Left lung (tissue), 10 donors: ENCODE results near the gene EXOC5. TPM values are rescaled to one million over a fixed set of nuclear protein-coding genes. Genes with fewer than 3 reads are reported as not detected.
"Not testable (repeated sequence)": the region's sequence is repeated elsewhere in the genome, so short reads cannot be mapped to it uniquely, and the experiment has no call there.

ENCODE experiments used
- ATAC-seq: fragments of 200-7000 bp; cut with Tn5 transposase; one replicate; pipeline ENCODE4 v1.9.1; 2020; ENCODE audit warnings: moderate library complexity
- DNase-seq, 4 donors: peaks; one replicate each; pipeline ENCODE4 v3.0.0-alpha.2; 2013 to 2020
- H3K27ac ChIP-seq, 2 donors: fragments of 200-600 bp; sonication (generic) in 1 of 2; one replicate each; pipeline versions ENCODE4 v1.5.0 to v1.8.0; 2020 to 2021
- H3K27me3 ChIP-seq, 2 donors: fragments of 200-600 bp; sonication (generic) in 1 of 2; one replicate each; pipeline versions ENCODE4 v1.5.0 to v1.8.0; 2020 to 2021
- H3K36me3 ChIP-seq, 2 donors: fragments of 200-600 bp; sonication (generic) in 1 of 2; one replicate each; pipeline versions ENCODE4 v1.5.0 to v1.8.0; 2020 to 2021
- H3K4me1 ChIP-seq, 2 donors: fragments of 200-600 bp; one replicate each; pipeline ENCODE4 v1.8.0; 2021
- H3K4me3 ChIP-seq, 2 donors: fragments of 200-600 bp; sonication (generic) in 1 of 2; one replicate each; pipeline versions ENCODE4 v1.5.0 to v1.8.0; 2020 to 2021; ENCODE audit warnings: mild to moderate bottlenecking in 1 of 2
- H3K9me3 ChIP-seq, 2 donors: fragments of 200-600 bp; sonication (generic) in 1 of 2; one replicate each; pipeline versions ENCODE4 v1.5.0 to v1.8.0; 2020 to 2021
- CTCF ChIP-seq, 2 donors: fragments of 200-600 bp; sonication (generic) in 1 of 2; IDR thresholded peaks; one replicate each; pipeline versions ENCODE4 v1.5.0 to v1.8.0; 2021; ENCODE audit warnings: antibody characterized with exemption in 2 of 2
- intact Hi-C, 2 donors: fragments of 100-400 bp; cut with DNase I; formaldehyde crosslinking; loops; one replicate each; pipeline versions ENCODE4 v1.11.2 to v1.14.2; 2022
- polyA plus RNA-seq, 6 donors: library from polyadenylated mRNA; unstranded; fragments of 120-200 nt; gene quantifications; one replicate each; pipeline ENCODE4 v1.2.1, GENCODE V29; 2013; ENCODE audit not compliant: insufficient read length in 6 of 6
- total RNA-seq, 2 donors: library from RNA; stranded (reverse); fragmentation: NEBNext Ultra II Directional; extraction: Animal tissue kit (Norgen Biotek cat#: 25700); gene quantifications; one replicate each; pipeline ENCODE4 v1.2.1, GENCODE V29; 2021
- donor health status: DM: no; HTN: yes; CAD: no.
- donor health status: DM: no; HTN: no; CAD: no.

The EXOC5 gene
- total and polyA plus RNA-seq, 8 donors = 59.5 to 81.7 (median 75.9) TPM

GRCh38 chr14:57212919-57213318 is 55.8 kb downstream of the EXOC5 start:
- Histone ChIP-seq H3K9me3 (no peaks in the 10 kb centered on the region), H3K27me3 (no peaks in the 10 kb centered on the region), H3K27ac (no peak overlapping the region), H3K4me1 (no peaks in the 10 kb centered on the region), H3K4me3 (no peak overlapping the region), H3K36me3 (peaks cover 0 to 77% of the 10 kb centered on the region in 2 donors)
- no peak for TF ChIP-seq CTCF (IDR thresholded peaks at IDR 0.05)
- no peak for DNase-seq
- peak; percentile 79 for ATAC-seq
- intact Hi-C loops = no loop called here

GRCh38 chr14:57209561-57209960 is 59.1 kb downstream of the EXOC5 start:
- intact Hi-C loops = no loop called here
- no peak for ATAC-seq

GRCh38 chr14:57205938-57206337 is 62.8 kb downstream of the EXOC5 start:
- H3K4me1 ChIP-seq = peaks cover 0 to 3% of the 10 kb centered on the region in 2 donors
- no peak for TF ChIP-seq CTCF (IDR thresholded peaks at IDR 0.05)
- intact Hi-C loops = no loop called here
- no peaks in the 10 kb centered on the region for H3K27me3 ChIP-seq
- H3K4me3 ChIP-seq = no peak overlapping the region
- H3K36me3 ChIP-seq = peaks cover 0 to 21% of the 10 kb centered on the region in 2 donors
- no peak for DNase-seq
- no peak for ATAC-seq
- H3K9me3 ChIP-seq = no peaks in the 10 kb centered on the region
- no peak overlapping the region for H3K27ac ChIP-seq

More at GRCh38 chr14:57209561-57209960, 59.1 kb downstream of the EXOC5 start:
- peaks cover 0 to 57% of the 10 kb centered on the region in 2 donors for H3K36me3 ChIP-seq
- no peak for TF ChIP-seq CTCF (IDR thresholded peaks at IDR 0.05)
- H3K27ac ChIP-seq = no peak overlapping the region
- no peaks in the 10 kb centered on the region for H3K27me3 ChIP-seq
- no peak for DNase-seq
- H3K4me3 ChIP-seq = no peak overlapping the region
- H3K4me1 ChIP-seq = peaks cover 0 to 3% of the 10 kb centered on the region in 2 donors
- no peaks in the 10 kb centered on the region for H3K9me3 ChIP-seq

GRCh38 chr14:57202672-57203071 is 66.0 kb downstream of the EXOC5 start:
- DNase-seq, H3K4me3 ChIP-seq, H3K27me3 ChIP-seq, H3K27ac ChIP-seq, intact Hi-C loops, H3K4me1 ChIP-seq, ATAC-seq, H3K9me3 ChIP-seq, H3K36me3 ChIP-seq: not testable (repeated sequence)
- peak in 1 of 2 donors; percentile 23 for TF ChIP-seq CTCF (IDR thresholded peaks at IDR 0.05)

- no peak for DNase-seq
- H3K4me3 ChIP-seq = no peak overlapping the region
- no peak for ATAC-seq
- H3K9me3 ChIP-seq = no peaks in the 10 kb centered on the region
- H3K36me3 ChIP-seq = no peaks in the 10 kb centered on the region
- H3K4me1 ChIP-seq = no peaks in the 10 kb centered on the region
- H3K27me3 ChIP-seq = no peaks in the 10 kb centered on the region
- no peak overlapping the region for H3K27ac ChIP-seq
- intact Hi-C loops = no loop called here
- TF ChIP-seq CTCF (IDR thresholded peaks at IDR 0.05) = no peak
These were observed 68.8 kb downstream of the EXOC5 start for GRCh38 chr14:57199921-57200320.
